Measurements from ENCODE around the gene DHX40. TPM values are rescaled to one million over a fixed set of nuclear protein-coding genes. Genes with fewer than 3 reads are reported as not detected.

DHX40 gene
- total RNA-seq, 1 donor from 2014 or later = 42.9 TPM

DNA sequence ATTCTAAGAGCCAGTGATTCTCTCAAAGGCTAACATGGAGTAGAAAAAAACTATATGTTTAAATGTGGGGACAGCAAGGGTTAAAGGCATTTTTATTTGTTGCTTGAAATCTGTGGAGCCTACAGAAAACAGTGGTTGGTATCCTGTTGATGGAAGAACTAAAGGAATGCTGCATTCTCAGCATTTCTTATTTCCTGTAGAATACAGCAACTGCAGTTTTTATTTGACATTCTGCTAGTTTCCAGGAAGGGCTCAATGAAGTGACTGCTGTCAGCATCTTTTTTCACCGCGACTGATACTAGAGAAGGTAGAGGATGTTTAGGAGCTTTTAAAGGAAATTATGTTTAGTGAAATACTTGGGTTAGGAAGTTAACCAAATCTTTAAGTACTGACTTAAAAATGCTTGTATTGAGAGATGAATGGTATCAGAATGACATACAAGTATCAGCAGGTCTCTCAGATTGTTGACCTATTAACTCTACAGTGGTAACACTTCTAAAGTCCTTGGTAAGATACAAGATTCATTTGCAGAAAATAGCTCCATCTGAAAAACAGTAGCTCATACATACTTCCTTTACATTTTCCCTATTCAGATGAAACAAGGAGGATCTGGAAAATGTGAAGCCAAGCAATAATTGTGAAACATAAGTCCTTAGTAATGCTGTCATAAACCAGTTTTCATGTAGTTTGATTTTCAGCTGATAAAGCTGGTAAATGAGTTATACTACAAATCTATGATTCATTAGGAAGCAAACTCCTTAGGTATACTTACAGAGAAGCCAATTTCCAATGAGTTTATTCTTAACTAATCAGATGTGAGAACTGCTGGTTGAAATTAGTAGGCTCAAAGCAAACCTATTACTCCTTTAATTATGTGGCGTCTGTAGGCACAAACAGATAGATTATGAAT, 69.5 kb downstream of the DHX40 start:
- H3K4me3 ChIP-seq (ENCODE audit: low read depth, low read length) = no peak overlapping the region
- H3K36me3 ChIP-seq (ENCODE audit: control insufficient read depth, insufficient read depth, low read length) = no peaks in the 10 kb centered on the region
- H3K27me3 ChIP-seq (ENCODE audit: control insufficient read depth, insufficient read depth, low read length) = no peaks in the 10 kb centered on the region
- TF ChIP-seq, protein P1, sequence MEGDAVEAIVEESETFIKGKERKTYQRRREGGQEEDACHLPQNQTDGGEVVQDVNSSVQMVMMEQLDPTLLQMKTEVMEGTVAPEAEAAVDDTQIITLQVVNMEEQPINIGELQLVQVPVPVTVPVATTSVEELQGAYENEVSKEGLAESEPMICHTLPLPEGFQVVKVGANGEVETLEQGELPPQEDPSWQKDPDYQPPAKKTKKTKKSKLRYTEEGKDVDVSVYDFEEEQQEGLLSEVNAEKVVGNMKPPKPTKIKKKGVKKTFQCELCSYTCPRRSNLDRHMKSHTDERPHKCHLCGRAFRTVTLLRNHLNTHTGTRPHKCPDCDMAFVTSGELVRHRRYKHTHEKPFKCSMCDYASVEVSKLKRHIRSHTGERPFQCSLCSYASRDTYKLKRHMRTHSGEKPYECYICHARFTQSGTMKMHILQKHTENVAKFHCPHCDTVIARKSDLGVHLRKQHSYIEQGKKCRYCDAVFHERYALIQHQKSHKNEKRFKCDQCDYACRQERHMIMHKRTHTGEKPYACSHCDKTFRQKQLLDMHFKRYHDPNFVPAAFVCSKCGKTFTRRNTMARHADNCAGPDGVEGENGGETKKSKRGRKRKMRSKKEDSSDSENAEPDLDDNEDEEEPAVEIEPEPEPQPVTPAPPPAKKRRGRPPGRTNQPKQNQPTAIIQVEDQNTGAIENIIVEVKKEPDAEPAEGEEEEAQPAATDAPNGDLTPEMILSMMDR (IDR thresholded peaks at IDR 0.05; ENCODE audit: insufficient read depth, low read length, poor library complexity, severe bottlenecking) = no peak
- no peak for DNase-seq (ENCODE audit: low read depth)

DNA sequence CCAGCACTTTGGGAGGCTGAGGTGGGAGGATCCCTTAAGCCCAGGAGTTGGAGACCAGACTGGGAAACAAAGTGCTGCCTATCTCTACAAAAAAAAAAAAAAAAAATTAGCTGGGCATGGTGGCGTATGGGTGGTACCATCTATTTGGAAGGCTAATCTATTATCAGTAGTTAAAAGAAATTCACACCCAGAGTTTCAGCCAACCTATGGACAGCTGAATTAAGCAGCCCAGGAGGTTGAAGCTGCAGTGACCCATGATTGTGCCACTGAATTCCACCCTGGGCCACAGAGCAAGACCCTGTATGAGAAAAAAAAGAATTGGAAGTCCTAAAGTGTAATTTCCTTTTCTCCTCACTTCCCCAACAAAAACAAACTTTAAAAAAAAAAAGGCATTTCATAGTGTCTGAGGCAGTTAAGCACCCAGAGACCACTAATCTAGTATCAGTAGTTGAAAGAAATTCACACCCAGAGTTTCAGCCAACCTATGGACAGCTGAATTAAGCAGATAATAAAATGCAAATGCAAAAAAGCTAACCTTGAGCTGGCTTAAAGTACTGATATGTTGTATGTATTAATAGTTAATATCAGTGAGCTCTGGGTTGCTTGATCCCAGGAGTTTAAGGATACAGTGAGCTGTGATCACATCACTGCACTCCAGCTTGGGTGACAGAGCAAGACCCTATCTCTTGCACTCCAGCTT, 72.4 kb downstream of the DHX40 start:
- TF ChIP-seq, protein P1 (IDR thresholded peaks at IDR 0.05; ENCODE audit: insufficient read depth, low read length, poor library complexity, severe bottlenecking) = no peak
- H3K27me3 ChIP-seq (ENCODE audit: control insufficient read depth, insufficient read depth, low read length) = no peaks in the 10 kb centered on the region
- DNase-seq (ENCODE audit: low read depth) = no peak
- no peaks in the 10 kb centered on the region for H3K36me3 ChIP-seq (ENCODE audit: control insufficient read depth, insufficient read depth, low read length)
- H3K4me3 ChIP-seq (ENCODE audit: low read depth, low read length) = no peak overlapping the region

DNA sequence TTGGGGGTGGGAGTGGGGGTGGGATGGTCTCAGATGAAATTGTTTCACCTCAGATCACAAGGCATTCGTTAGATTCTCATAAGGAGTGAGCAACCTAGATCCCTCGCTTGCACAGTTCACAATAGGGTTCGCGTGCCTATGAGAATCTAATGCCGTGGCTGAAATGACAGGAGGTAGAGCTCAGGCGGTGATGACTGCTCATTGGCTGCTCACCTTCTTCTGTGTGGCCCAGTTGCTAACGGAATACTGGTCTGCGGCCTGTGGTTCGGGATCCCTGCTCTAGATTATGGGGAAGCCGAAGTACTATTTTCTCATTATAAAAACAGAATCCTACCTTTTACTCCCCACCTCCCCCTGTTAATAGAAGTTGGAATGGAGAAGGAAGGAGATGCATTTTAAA, 73.1 kb downstream of the DHX40 start:
- H3K36me3 ChIP-seq (ENCODE audit: control insufficient read depth, insufficient read depth, low read length) = no peaks in the 10 kb centered on the region
- DNase-seq (ENCODE audit: low read depth) = no peak

DNA sequence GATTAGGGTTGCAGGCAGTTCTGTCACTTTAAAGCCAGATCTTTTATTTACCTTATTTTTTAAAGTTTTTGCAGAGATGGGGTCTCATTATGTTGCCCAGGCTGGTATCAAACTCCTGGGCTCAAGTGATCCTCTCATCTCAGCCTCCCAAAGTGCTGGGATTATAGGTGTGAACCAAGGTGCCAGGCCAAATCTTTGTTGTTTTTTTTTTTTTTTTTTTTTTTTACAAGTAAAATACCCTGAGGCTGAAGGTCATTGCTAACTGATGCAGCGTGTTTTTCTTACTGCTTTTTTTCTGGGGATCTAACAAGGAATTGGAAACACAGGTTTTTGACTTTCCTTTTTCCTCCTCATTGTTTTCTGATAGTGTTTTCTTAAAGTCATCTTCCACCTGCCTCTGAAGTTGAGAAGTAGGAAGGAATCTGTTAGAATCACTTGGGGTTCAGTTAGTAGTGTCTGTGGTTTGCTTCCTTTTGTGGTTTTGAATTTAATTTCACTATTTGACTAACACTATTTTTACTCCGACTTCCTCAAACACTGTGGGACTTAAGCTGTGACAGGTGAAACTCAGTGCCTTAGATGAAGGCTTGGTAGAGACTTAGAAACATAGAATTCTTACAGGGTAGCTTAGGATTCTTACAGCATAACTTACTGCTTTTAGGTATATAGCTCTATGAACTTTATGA, 76.5 kb downstream of the DHX40 start:
- no peaks in the 10 kb centered on the region for H3K27me3 ChIP-seq (ENCODE audit: control insufficient read depth, insufficient read depth, low read length)
- TF ChIP-seq, protein P1 (IDR thresholded peaks at IDR 0.05; ENCODE audit: insufficient read depth, low read length, poor library complexity, severe bottlenecking) = no peak
- no peak for DNase-seq (ENCODE audit: low read depth)
- no peak overlapping the region for H3K4me3 ChIP-seq (ENCODE audit: low read depth, low read length)
- peaks cover 1% of the 10 kb centered on the region for H3K36me3 ChIP-seq (ENCODE audit: control insufficient read depth, insufficient read depth, low read length)

More for the DNA sequence above, 73.1 kb downstream of the DHX40 start:
- TF ChIP-seq, protein P1 (IDR thresholded peaks at IDR 0.05; ENCODE audit: insufficient read depth, low read length, poor library complexity, severe bottlenecking) = no peak
- Histone ChIP-seq H3K4me3 (ENCODE audit: low read depth, low read length) (no peak overlapping the region), H3K27me3 (ENCODE audit: control insufficient read depth, insufficient read depth, low read length) (no peaks in the 10 kb centered on the region)

DNA sequence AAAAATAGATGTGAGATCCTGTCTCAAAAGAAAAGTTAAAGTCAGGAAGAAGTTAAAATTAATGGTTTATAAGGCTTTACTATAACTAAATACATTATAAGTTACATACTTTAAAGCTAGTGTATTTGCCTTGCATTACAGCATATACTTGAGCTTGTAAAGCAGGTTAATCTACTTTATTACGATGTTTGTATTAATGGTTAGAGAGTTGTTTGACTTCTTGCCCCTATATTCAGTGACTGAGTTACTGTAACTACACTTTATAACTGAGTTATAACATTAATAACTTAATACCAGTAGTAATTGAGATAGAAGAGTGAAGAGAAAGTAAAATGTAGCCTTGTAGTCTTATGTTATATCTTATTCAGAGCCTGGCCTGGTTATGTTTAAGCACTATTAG, 77.2 kb downstream of the DHX40 start:
- H3K4me3 ChIP-seq (ENCODE audit: low read depth, low read length) = no peak overlapping the region
- H3K36me3 ChIP-seq (ENCODE audit: control insufficient read depth, insufficient read depth, low read length) = peaks cover 2% of the 10 kb centered on the region

More for the DNA sequence above, 77.2 kb downstream of the DHX40 start:
- no peaks in the 10 kb centered on the region for H3K27me3 ChIP-seq (ENCODE audit: control insufficient read depth, insufficient read depth, low read length)
- no peak for DNase-seq (ENCODE audit: low read depth)
- TF ChIP-seq, protein P1 (IDR thresholded peaks at IDR 0.05; ENCODE audit: insufficient read depth, low read length, poor library complexity, severe bottlenecking) = no peak

Data from kidney epithelial cell (primary cell).